HepG2 (cell line): ENCODE results near the gene CA11. TPM values are rescaled to one million over a fixed set of nuclear protein-coding genes. Genes with fewer than 3 reads are reported as not detected.

Source experiments
- ETV6 ChIP-seq: sonication (generic); formaldehyde crosslinking; conservative IDR thresholded peaks from 2 replicates; pipeline ENCODE4 v1.4.0; 2020; ENCODE audit warnings: missing genetic modification reagents
- MXI1 ChIP-seq: IDR thresholded peaks from 3 replicates; pipeline ENCODE4 v1.6.1; 2012; ENCODE audit warnings: low read depth, low read length, inconsistent platforms, borderline replicate concordance
- PRMT3 ChIP-seq: sonication (generic); formaldehyde crosslinking; IDR thresholded peaks from 2 replicates; pipeline ENCODE4 v1.8.1; 2022; ENCODE audit warnings: low read depth, mild to moderate bottlenecking, moderate library complexity, missing genetic modification reagents, borderline replicate concordance
- SKI ChIP-seq: fragments of 450-650 bp; IDR thresholded peaks from one replicate; pipeline ENCODE4 v1.6.1; 2018; ENCODE audit warnings: mild to moderate bottlenecking; ENCODE audit not compliant: partially characterized antibody
- ZNF138 ChIP-seq: sonication (generic); formaldehyde crosslinking; IDR thresholded peaks from 2 replicates; pipeline ENCODE4 v1.5.0; 2020; ENCODE audit warnings: mild to moderate bottlenecking, low read depth, missing genetic modification reagents
- ZNF263 ChIP-seq: sonication (generic); formaldehyde crosslinking; IDR thresholded peaks from 2 replicates; pipeline ENCODE4 v1.4.0; 2020; ENCODE audit warnings: missing genetic modification reagents
- ZNF44 ChIP-seq: sonication (generic); formaldehyde crosslinking; IDR thresholded peaks from 2 replicates; pipeline ENCODE4 v1.5.1; 2020; ENCODE audit warnings: mild to moderate bottlenecking, missing genetic modification reagents
- ZNF556 ChIP-seq: sonication (generic); formaldehyde crosslinking; IDR thresholded peaks from 2 replicates; pipeline ENCODE4 v1.4.0; 2020; ENCODE audit warnings: mild to moderate bottlenecking, missing genetic modification reagents, borderline replicate concordance
- ZNF709 ChIP-seq: sonication (generic); formaldehyde crosslinking; IDR thresholded peaks from 2 replicates; pipeline ENCODE4 v1.5.0; 2020; ENCODE audit warnings: mild to moderate bottlenecking, missing genetic modification reagents
- ZNF792 ChIP-seq: IDR thresholded peaks from 2 replicates; pipeline ENCODE4 v1.6.1; 2016
- ZNF816 ChIP-seq: sonication (generic); formaldehyde crosslinking; IDR thresholded peaks from 2 replicates; pipeline ENCODE4 v1.8.0; 2022; ENCODE audit warnings: missing genetic modification reagents, mild to moderate bottlenecking, borderline replicate concordance
- ZNF839 ChIP-seq: sonication (generic); formaldehyde crosslinking; IDR thresholded peaks from 2 replicates; pipeline ENCODE4 v1.4.0; 2020; ENCODE audit warnings: missing genetic modification reagents, mild to moderate bottlenecking, borderline replicate concordance
- polyA plus RNA-seq, 8 experiments: library from polyadenylated mRNA; depleted of rRNA in 3 of 8; stranded (reverse) in 7 of 8; unstranded in 1 of 8; fragments of >200 nt; fragmentation: Illumina TruSeq in 4 of 8; extraction: Trizol in 4 of 8; gene quantifications; 2 replicates each; pipeline versions ENCODE4 v1.2.1 to v1.2.3, GENCODE V29; 2011 to 2016; ENCODE audit warnings: low read depth in 4 of 8, missing spikeins in 1 of 8, mixed read lengths in 1 of 8; ENCODE audit not compliant: insufficient read depth in 1 of 8
- total RNA-seq, 5 experiments: library from RNA; depleted of rRNA; stranded (reverse); fragments of >200 nt; fragmentation: Illumina TruSeq; extraction: Trizol; gene quantifications; 2 replicates each; pipeline ENCODE4 v1.2.3, GENCODE V29; 2016; ENCODE audit warnings: low read depth in 1 of 5
- TF ChIP-seq, protein P1 (sequence below): sonication (generic); formaldehyde crosslinking; IDR thresholded peaks from 2 replicates; pipeline ENCODE4 v1.4.0; 2020; ENCODE audit warnings: missing genetic modification reagents, mild to moderate bottlenecking, borderline replicate concordance
- TF ChIP-seq, protein P2 (sequence below): IDR thresholded peaks from 2 replicates; pipeline ENCODE4 v1.6.1; 2012; ENCODE audit warnings: inconsistent platforms
- TF ChIP-seq, protein P3 (sequence below): sonication (generic); formaldehyde crosslinking; IDR thresholded peaks from 2 replicates; pipeline ENCODE4 v1.4.0; 2020; ENCODE audit warnings: low read depth, mild to moderate bottlenecking, missing genetic modification reagents
- TF ChIP-seq, protein P4 (sequence below): sonication (generic); formaldehyde crosslinking; IDR thresholded peaks from 2 replicates; pipeline ENCODE4 v1.8.0; 2022; ENCODE audit warnings: mild to moderate bottlenecking, missing genetic modification reagents
- TF ChIP-seq, protein P5 (sequence below): sonication (generic); formaldehyde crosslinking; IDR thresholded peaks from 2 replicates; pipeline ENCODE4 v1.9.0; 2021; ENCODE audit warnings: missing genetic modification reagents, borderline replicate concordance
- TF ChIP-seq, protein P6 (sequence below): IDR thresholded peaks from 2 replicates; pipeline ENCODE4 v1.6.1; 2016; ENCODE audit warnings: low read depth, borderline replicate concordance
- TF ChIP-seq, protein P7 (sequence below): sonication (generic); IDR thresholded peaks from 2 replicates; pipeline ENCODE4 v1.6.1; 2016; ENCODE audit warnings: low read depth, borderline replicate concordance

The CA11 gene
- total and polyA plus RNA-seq, 2 of the 13 experiments (the other 11 are each of a cell fraction or from before 2014, with no cell fraction given): 0.41 to 0.58 TPM

DNA sequence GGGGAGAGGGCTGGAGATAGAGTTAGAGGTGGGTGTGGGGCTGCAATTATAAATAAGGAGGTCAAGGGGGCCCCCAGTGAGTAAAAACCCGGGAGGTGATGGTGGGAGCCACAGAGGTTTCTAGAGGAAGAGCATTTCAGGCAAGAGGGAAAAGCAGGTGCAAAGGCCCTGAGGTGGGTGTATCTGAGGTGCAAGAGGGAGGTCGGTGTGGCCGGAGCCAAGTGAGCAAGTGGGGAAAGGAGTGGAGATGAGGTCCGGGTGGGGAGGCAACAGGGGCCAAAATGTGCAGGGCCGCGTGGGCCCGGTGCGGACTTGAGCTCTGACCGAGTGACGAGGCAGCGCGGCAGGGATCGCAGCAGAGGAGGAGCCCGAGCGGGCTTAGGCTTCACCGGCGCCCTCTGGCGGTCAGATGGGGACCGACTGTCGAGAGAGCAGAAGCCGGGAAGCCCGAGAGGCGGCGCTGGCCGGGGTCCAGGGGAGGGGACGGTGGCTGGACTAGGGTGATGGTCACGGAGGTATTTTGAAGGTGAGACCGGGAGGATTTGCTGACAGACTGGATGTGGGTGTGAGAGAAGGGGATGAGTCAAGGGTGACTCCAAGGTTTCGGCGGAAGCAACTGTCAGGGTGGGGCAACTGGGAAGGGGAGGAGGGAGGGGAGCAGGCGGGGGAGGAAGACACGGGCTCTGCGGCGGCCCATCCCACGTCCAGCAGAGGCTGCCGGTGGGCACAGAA is 57.2 kb downstream of the CA11 start (continued):
- TF ChIP-seq, protein P1, sequence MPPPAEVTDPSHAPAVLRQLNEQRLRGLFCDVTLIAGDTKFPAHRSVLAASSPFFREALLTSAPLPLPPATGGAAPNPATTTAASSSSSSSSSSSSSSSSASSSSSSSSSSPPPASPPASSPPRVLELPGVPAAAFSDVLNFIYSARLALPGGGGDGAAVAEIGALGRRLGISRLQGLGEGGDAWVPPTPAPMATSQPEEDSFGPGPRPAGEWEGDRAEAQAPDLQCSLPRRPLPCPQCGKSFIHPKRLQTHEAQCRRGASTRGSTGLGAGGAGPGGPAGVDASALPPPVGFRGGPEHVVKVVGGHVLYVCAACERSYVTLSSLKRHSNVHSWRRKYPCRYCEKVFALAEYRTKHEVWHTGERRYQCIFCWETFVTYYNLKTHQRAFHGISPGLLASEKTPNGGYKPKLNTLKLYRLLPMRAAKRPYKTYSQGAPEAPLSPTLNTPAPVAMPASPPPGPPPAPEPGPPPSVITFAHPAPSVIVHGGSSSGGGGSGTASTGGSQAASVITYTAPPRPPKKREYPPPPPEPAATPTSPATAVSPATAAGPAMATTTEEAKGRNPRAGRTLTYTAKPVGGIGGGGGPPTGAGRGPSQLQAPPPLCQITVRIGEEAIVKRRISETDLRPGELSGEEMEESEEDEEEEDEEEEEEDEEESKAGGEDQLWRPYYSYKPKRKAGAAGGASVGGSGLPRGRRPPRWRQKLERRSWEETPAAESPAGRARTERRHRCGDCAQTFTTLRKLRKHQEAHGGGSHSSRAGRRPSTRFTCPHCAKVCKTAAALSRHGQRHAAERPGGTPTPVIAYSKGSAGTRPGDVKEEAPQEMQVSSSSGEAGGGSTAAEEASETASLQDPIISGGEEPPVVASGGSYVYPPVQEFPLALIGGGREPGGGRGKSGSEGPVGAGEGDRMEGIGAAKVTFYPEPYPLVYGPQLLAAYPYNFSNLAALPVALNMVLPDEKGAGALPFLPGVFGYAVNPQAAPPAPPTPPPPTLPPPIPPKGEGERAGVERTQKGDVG (CRISPR knock-in tag): no peak
- TF ChIP-seq, protein P2, sequence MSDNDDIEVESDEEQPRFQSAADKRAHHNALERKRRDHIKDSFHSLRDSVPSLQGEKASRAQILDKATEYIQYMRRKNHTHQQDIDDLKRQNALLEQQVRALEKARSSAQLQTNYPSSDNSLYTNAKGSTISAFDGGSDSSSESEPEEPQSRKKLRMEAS: peak; percentile 81
- TF ChIP-seq ZNF816 (CRISPR knock-in tag) (no peak), ZNF44 (CRISPR knock-in tag) (no peak), PRMT3 (CRISPR knock-in tag) (no peak), ZNF556 (CRISPR knock-in tag) (no peak), ETV6 (CRISPR knock-in tag) (no peak), ZNF792 (no peak), MXI1 (no peak), SKI (no peak), ZNF138 (no peak), ZNF709 (no peak), ZNF839 (no peak), ZNF263 (CRISPR knock-in tag) (peak; percentile 90)
- TF ChIP-seq, protein P3, sequence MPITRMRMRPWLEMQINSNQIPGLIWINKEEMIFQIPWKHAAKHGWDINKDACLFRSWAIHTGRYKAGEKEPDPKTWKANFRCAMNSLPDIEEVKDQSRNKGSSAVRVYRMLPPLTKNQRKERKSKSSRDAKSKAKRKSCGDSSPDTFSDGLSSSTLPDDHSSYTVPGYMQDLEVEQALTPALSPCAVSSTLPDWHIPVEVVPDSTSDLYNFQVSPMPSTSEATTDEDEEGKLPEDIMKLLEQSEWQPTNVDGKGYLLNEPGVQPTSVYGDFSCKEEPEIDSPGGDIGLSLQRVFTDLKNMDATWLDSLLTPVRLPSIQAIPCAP (CRISPR knock-in tag): no peak
- TF ChIP-seq, protein P4, sequence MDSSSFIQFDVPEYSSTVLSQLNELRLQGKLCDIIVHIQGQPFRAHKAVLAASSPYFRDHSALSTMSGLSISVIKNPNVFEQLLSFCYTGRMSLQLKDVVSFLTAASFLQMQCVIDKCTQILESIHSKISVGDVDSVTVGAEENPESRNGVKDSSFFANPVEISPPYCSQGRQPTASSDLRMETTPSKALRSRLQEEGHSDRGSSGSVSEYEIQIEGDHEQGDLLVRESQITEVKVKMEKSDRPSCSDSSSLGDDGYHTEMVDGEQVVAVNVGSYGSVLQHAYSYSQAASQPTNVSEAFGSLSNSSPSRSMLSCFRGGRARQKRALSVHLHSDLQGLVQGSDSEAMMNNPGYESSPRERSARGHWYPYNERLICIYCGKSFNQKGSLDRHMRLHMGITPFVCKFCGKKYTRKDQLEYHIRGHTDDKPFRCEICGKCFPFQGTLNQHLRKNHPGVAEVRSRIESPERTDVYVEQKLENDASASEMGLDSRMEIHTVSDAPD (CRISPR knock-in tag): no peak
- TF ChIP-seq, protein P5, sequence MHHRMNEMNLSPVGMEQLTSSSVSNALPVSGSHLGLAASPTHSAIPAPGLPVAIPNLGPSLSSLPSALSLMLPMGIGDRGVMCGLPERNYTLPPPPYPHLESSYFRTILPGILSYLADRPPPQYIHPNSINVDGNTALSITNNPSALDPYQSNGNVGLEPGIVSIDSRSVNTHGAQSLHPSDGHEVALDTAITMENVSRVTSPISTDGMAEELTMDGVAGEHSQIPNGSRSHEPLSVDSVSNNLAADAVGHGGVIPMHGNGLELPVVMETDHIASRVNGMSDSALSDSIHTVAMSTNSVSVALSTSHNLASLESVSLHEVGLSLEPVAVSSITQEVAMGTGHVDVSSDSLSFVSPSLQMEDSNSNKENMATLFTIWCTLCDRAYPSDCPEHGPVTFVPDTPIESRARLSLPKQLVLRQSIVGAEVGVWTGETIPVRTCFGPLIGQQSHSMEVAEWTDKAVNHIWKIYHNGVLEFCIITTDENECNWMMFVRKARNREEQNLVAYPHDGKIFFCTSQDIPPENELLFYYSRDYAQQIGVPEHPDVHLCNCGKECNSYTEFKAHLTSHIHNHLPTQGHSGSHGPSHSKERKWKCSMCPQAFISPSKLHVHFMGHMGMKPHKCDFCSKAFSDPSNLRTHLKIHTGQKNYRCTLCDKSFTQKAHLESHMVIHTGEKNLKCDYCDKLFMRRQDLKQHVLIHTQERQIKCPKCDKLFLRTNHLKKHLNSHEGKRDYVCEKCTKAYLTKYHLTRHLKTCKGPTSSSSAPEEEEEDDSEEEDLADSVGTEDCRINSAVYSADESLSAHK: no peak
- TF ChIP-seq, protein P6, sequence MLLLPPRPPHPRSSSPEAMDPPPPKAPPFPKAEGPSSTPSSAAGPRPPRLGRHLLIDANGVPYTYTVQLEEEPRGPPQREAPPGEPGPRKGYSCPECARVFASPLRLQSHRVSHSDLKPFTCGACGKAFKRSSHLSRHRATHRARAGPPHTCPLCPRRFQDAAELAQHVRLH (CRISPR knock-in tag): no peak
- TF ChIP-seq, protein P7, sequence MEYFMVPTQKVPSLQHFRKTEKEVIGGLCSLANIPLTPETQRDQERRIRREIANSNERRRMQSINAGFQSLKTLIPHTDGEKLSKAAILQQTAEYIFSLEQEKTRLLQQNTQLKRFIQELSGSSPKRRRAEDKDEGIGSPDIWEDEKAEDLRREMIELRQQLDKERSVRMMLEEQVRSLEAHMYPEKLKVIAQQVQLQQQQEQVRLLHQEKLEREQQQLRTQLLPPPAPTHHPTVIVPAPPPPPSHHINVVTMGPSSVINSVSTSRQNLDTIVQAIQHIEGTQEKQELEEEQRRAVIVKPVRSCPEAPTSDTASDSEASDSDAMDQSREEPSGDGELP: no peak
